Heart left ventricle (tissue), 16 donors: ENCODE results near the gene DRD4. TPM values are rescaled to one million over a fixed set of nuclear protein-coding genes. Genes with fewer than 3 reads are reported as not detected.

Source experiments
- ATAC-seq, 4 donors: fragments of 200-7000 bp; cut with Tn5 transposase; one replicate each; pipeline ENCODE4 v1.9.1; 2020 to 2022; ENCODE audit warnings: moderate library complexity in 4 of 4, mild to moderate bottlenecking in 3 of 4, moderate number of reproducible peaks in 1 of 4
- DNase-seq, 5 donors: peaks; one replicate each; pipeline ENCODE4 v3.0.0-alpha.2; 2020
- H3K27ac ChIP-seq, 12 donors: fragments of 200-600 bp; sonication (generic) in 4 of 12; one replicate each; pipeline versions ENCODE4 v1.5.0 to v1.8.0; 2016 to 2022; ENCODE audit warnings: mild to moderate bottlenecking in 2 of 12
- H3K27me3 ChIP-seq, 9 donors: fragments of 200-600 bp; sonication (generic) in 2 of 9; one replicate each; pipeline versions ENCODE4 v1.5.1 to v1.8.0; 2016 to 2022; ENCODE audit warnings: mild to moderate bottlenecking in 3 of 9
- H3K36me3 ChIP-seq, 9 donors: fragments of 200-600 bp; sonication (generic) in 2 of 9; one replicate each; pipeline versions ENCODE4 v1.5.0 to v1.8.0; 2018 to 2022; ENCODE audit warnings: mild to moderate bottlenecking in 2 of 9
- H3K4me1 ChIP-seq, 12 donors: fragments of 200-600 bp; sonication (generic) in 4 of 12; one replicate each; pipeline versions ENCODE4 v1.5.0 to v1.8.0; 2016 to 2022; ENCODE audit warnings: mild to moderate bottlenecking in 3 of 12
- H3K4me3 ChIP-seq, 12 donors: fragments of 200-600 bp; sonication (generic) in 4 of 12; one replicate each; pipeline versions ENCODE4 v1.5.0 to v1.8.0; 2017 to 2022; ENCODE audit warnings: mild to moderate bottlenecking in 9 of 12, moderate library complexity in 4 of 12
- H3K9me3 ChIP-seq, 12 donors: fragments of 200-600 bp; sonication (generic) in 4 of 12; one replicate each; pipeline versions ENCODE4 v1.5.0 to v1.8.0; 2016 to 2022; ENCODE audit warnings: mild to moderate bottlenecking in 1 of 12
- CTCF ChIP-seq, 12 donors: fragments of 200-600 bp; sonication (generic) in 4 of 12; IDR thresholded peaks; one replicate each; pipeline versions ENCODE4 v1.5.0 to v1.8.0; 2018 to 2022; ENCODE audit warnings: antibody characterized with exemption in 12 of 12, mild to moderate bottlenecking in 5 of 12
- POLR2A ChIP-seq, 2 donors: fragments of 450-650 bp; IDR thresholded peaks; one replicate each; pipeline ENCODE4 v1.6.1; 2017; ENCODE audit warnings: antibody characterized with exemption in 2 of 2, mild to moderate bottlenecking in 2 of 2, moderate library complexity in 2 of 2
- whole genome bisulfite sequencing, 4 donors: extraction: QIAGEN DNeasy Blood & Tissue Kit in 2 of 4; methylation state at CpG; one replicate each; pipeline versions ENCODE4 v1.1.5 to v1.1.7; 2013 to 2018; 5-methylcytosine and 5-hydroxymethylcytosine counted together
- intact Hi-C, 10 donors: fragments of 100-400 bp; cut with DNase I; formaldehyde crosslinking; loops; one replicate each; pipeline versions ENCODE4 v1.11.1 to v1.14.2; 2022
- polyA plus RNA-seq, 2 donors: library from polyadenylated mRNA; stranded (reverse); fragments of 200-250 nt; gene quantifications; one replicate each; pipeline ENCODE4 v1.2.3, GENCODE V29; 2013
- total RNA-seq, 9 donors: library from RNA; depleted of rRNA in 2 of 9; stranded (reverse); fragments of >200 nt in 2 of 9; fragmentation: NEBNext Ultra II Directional in 3 of 9; extraction: Animal tissue kit (Norgen Biotek cat#: 25700) in 3 of 9; gene quantifications; one replicate each; pipeline versions ENCODE4 v1.1.0 to v1.2.4, GENCODE V29; 2016 to 2023
- donor health status: ischemic (EF 13 %, LVEDD 7.1; RV severe dilation, severe dysfunction).
- donor health status: healthy with polysubstance abuse.
- donor health status: DM: no; HTN: yes; CAD: no.
- donor health status: DM: no; HTN: no; CAD: no.
- donor health status: ischemic (EF 25% LVEDD 6.9; RV normal size, moderate dysfunction).
- donor health status: ischemic (EF 25% LVEDD 5.7; RV mildly dilated, moderate dysfunction).
- donor health status: healthy.
- donor health status: DM: yes; HTN: yes; CAD: no.
- donor health status: ischemic (EF 35%, LVEDD 5.7; RV mildly dilated, moderate dysfunction).
- donor health status: nonischemic (EF 11% LVEDD 7.7; RV severe dilation, severe dysfunction).
- donor health status: DM: yes; HTN: yes; CAD: no.
- donor health status: PGD.
- donor health status: ischemic (EF 29% LVEDD 5.4; RV normal size, mild dysfunction).
- donor health status: nonischemic (EF 23%, LVEDD 6.1; RV moderate dilation, normal function).

DRD4 gene
- total and polyA plus RNA-seq, 11 donors, result 0.07 to 1.0 (median 0.29) TPM; not detected in 4

DNA sequence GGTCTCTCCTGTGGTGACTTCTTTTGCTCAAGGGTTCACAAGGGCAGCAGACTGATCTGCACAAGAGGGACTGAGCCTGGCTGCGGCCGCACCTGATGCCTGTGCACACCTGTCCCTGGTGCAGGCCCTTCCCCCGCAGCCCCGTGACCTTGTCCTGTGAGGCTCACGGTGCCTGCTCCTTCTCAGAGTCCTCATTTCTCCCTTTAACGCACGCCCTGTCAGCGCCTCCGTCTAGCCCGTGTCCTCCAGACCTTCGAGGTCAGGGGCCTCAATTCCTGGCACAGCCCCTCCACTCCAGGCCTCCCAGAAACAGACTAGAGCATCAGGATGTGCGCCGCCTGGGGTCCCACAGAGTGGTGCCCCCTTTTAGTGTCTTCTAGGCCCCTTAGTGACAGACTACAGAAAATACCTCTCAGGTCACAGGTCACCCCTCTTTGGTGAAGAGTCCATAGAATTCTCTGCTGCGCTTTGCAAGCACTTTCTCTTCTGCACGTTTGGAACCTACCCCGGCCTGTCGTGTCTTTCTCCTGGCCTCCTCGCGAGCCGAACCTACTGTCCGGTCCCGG is 1.0 kb upstream of the DRD4 start:
- DNase-seq, result no peak
- Histone ChIP-seq H3K36me3 (peaks cover 0 to under 1% (median 0%) of the 10 kb centered on the region in 9 donors), H3K4me1 (peaks cover 0 to 39% (median 11%) of the 10 kb centered on the region in 12 donors), H3K27ac (no peak overlapping the region), H3K27me3 (peaks cover 19 to 50% (median 33%) of the 10 kb centered on the region in 9 donors), H3K9me3 (no peaks in the 10 kb centered on the region), H3K4me3 (no peak overlapping the region)
- intact Hi-C loops, result no loop called here
- TF ChIP-seq POLR2A (IDR thresholded peaks at IDR 0.05) (no peak), CTCF (IDR thresholded peaks at IDR 0.05) (no peak)
- WGBS, 4 donors, result 67 to 77% (median 70%) methylated on average over 20 to 22 of the region's 22 CpGs
- ATAC-seq, result no peak

DNA sequence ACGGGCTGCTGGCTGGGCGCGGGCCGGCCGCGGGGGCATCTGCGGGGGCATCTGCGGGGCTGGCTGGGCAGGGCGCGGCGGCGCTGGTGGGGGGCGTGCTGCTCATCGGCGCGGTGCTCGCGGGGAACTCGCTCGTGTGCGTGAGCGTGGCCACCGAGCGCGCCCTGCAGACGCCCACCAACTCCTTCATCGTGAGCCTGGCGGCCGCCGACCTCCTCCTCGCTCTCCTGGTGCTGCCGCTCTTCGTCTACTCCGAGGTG is 194 bp downstream of the DRD4 start:
- Histone ChIP-seq H3K4me1 (peaks cover 0 to 39% (median 11%) of the 10 kb centered on the region in 12 donors), H3K9me3 (no peaks in the 10 kb centered on the region), H3K4me3 (peak overlapping the region in 8 of 12 donors; percentile 18 to 44 (median 35)), H3K27me3 (peaks cover 19 to 50% (median 33%) of the 10 kb centered on the region in 9 donors), H3K27ac (no peak overlapping the region), H3K36me3 (peaks cover 0 to 5% (median 0%) of the 10 kb centered on the region in 9 donors)
- WGBS, 4 donors, result 2 to 5% (median 3%) methylated on average over 15 to 34 of the region's 34 CpGs
- TF ChIP-seq CTCF (IDR thresholded peaks at IDR 0.05) (no peak), POLR2A (IDR thresholded peaks at IDR 0.05) (no peak)
- ATAC-seq (no peak), DNase-seq (no peak)
- intact Hi-C loops, result no loop called here

- Histone ChIP-seq H3K4me3 (peak overlapping the region in 7 of 12 donors; percentile 18 to 44 (median 38)), H3K27me3 (peaks cover 19 to 50% (median 33%) of the 10 kb centered on the region in 9 donors), H3K4me1 (peaks cover 0 to 39% (median 11%) of the 10 kb centered on the region in 12 donors), H3K27ac (no peak overlapping the region), H3K36me3 (peaks cover 0 to 5% (median 0%) of the 10 kb centered on the region in 9 donors), H3K9me3 (no peaks in the 10 kb centered on the region)
- WGBS, 4 donors, result 20 to 33% (median 25%) methylated on average over 46 to 55 of the region's 55 CpGs
- intact Hi-C loops, result no loop called here
- TF ChIP-seq CTCF (IDR thresholded peaks at IDR 0.05) (no peak), POLR2A (IDR thresholded peaks at IDR 0.05) (no peak)
- ATAC-seq (no peak), DNase-seq (no peak)
Observed at GRCh38 chr11:637593-638521, 788 bp downstream of the DRD4 start.

DNA sequence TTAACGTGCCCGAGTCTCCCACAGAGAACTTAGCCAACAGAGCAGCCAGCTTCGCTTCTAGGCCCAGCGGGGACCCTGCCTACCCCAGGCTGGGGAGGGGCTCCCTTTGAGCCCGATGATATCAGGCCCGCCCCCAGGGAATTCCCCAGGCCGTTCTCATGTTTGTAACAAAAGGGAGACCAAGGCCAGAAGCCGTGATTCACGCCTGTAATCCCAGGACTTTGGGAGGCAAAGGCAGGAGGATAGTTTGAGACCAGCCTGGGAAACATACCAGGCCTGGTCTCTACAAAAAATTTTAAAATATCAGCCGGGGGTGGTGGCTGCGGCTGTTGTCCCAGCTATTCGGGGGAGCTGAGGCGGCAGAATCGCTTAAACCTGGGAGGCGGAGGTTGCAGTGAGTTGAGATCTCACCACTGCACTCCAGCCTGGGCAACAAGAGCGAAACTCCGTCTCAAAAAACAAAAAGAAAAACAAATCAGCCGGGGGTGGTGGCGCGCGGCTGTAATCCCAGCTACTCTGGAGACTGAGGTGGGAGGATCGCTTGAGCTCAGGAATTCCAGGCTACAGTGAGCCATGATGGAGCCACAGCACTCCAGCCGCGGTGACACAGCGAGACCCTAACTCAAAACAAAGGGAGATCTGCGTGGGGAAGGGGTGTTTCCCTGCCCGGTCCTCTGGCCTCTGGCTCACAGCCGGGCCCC is 1.7 kb downstream of the DRD4 start:
- Histone ChIP-seq H3K9me3 (no peaks in the 10 kb centered on the region), H3K27me3 (peaks cover 19 to 50% (median 33%) of the 10 kb centered on the region in 9 donors), H3K36me3 (peaks cover 0 to 11% (median 3%) of the 10 kb centered on the region in 9 donors), H3K4me3 (no peak overlapping the region), H3K4me1 (peaks cover 0 to 39% (median 11%) of the 10 kb centered on the region in 12 donors), H3K27ac (no peak overlapping the region)
- TF ChIP-seq POLR2A (IDR thresholded peaks at IDR 0.05) (no peak), CTCF (IDR thresholded peaks at IDR 0.05) (no peak)
- ATAC-seq, result no peak
- DNase-seq, result no peak
- intact Hi-C loops, result no loop called here
- 34 to 62% (median 43%) methylated on average over 26 to 28 of the region's 28 CpGs for WGBS, 4 donors
